NCI-H1436 (cell line): ENCODE measurements around the gene MITF.
"Not testable (repeated sequence)": the region's sequence is repeated elsewhere in the genome, so short reads cannot be mapped to it uniquely, and the experiment has no call there.

Source experiments
- DNase-seq: peaks from one replicate; lab custom pipeline; 2025; lab: John Stamatoyannopoulos, UW

Gene MITF

DNA sequence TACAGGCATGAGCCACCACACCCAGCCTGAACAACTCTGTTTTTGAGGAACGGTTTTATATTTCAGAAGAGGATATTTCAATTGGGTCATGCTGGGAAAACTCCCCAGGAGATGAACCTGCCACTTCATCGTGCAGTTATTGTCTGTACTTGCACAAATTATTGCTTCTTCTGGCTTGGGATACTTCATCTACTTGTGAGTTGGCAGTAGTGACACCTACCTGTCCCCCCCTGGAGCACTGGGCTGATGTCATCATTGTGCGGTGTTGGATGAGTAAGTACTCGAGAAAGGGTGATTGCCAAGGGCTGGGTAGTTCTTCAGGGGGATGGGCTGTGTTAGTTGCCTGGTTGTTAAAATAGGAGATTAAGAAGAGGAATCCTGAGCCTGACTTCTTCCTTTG lies 175.1 kb downstream of the MITF start:
- no peak for DNase-seq

DNA sequence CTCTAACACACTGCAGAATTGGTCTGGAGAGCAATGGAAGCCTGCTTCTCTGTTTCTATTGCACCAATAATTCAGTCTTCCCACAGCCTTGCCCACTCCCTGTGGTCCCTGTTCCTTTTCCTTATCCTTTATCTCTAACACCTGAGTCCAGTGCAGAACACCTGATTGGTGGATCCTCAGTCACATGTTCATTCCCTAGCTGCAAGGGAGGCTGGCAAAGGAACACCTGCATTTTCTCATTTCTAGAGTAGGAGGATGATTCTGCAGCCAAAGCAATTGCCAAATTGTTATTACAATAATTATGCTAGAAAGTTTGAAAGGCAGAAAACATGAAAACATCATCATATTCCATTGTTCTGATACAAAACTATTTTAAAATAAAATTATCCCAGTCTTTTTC lies 176.5 kb downstream of the MITF start:
- no peak for DNase-seq

DNA sequence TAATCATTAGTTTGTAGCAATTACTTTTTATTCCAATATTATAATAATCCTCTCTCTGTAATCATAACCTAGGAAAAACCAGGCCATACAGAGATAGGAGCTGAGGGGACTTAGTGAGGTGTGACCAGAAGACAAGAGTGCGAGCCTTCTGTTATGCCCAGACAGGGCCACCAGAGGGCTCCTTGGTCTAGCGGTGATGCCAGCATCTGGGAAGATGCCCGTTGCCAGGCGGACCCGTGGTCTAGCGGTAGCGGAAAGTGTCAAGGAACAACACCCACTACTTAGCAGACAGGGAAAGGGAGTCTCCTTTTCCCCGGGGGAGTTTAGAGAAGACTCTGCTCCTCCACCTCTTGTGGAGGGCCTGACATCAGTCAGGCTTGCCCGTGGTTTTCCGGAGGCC lies 180.7 kb downstream of the MITF start:
- DNase-seq = not testable (repeated sequence)

DNA sequence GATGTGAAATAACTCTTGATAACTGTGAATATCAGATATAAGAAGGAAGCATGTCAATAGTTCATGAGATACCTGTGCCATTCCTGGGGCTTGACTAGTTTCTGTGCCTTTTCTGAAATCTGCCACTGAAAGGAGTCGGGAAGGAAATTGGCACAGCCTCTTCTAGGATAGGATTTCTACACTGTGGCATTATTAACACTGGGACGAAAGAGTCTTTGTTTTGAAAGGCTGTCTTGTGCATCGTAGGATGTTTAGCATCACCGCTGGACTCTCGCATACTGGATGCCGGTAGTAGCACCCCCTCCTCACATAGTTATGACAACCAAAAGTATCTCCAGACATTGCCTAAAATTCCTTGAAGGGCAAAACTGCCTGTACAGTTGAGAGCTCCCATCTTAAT lies 182.4 kb downstream of the MITF start:
- DNase-seq = no peak

DNA sequence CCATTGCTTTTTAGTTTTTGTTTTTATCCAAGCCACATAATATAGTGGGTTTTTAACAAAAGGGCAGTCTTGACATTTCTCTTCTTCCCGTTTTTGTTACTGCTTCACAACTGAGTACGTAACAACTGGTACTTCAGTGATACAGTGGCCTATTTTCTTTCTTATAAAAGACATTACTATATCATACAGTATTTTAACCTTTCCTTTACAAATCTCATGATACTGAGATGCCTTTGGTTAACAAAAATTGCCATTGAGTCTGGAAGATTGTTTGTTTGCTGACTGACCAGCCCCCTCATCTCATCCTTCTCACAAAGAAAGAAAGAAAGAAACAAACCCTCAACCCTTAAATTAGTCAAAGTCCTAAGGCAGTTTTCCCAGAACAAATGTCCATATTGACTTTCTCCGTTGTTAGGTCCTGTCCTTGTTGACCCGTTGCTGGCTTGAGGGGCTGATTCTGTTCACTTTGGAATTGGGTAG lies 183.3 kb downstream of the MITF start:
- DNase-seq = no peak

DNA sequence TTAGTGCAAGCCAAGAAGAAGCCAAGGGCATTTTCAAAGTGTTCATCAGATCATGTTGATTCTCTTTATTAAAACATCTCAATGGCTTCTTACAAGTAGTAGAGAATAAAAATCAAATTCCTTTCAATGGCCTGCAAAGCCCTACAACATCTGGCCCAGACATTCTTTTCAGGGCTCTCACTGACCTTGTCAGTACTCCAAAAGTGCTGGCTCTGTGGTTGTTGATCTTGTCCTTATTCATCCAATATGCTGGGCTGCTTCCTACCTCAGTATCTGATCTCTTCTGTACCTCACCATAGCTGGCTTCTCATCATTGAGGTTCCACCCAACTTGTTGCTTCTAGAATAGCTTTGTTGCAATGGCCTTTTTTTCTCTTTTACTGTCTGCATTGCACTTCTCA lies 186.2 kb downstream of the MITF start:
- no peak for DNase-seq

DNA sequence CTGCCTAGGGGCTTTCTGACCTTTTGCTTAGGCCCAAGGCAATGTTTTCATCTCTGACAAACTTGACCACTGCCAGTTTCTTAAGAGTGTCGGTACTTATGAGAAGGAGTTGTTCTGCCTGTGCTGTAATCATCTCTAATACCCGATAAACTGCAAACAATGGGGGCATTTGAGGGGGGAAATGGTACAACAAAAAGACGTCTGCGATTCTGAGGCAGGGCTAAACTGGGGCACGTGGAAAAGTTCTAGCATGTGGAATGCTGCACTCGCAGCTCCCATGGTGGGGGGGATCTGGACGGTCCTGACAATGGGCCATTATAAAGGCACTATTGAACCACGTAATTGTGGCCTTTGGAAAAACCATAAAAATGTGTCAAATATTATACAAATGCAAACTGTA lies 187.1 kb downstream of the MITF start:
- no peak for DNase-seq

DNA sequence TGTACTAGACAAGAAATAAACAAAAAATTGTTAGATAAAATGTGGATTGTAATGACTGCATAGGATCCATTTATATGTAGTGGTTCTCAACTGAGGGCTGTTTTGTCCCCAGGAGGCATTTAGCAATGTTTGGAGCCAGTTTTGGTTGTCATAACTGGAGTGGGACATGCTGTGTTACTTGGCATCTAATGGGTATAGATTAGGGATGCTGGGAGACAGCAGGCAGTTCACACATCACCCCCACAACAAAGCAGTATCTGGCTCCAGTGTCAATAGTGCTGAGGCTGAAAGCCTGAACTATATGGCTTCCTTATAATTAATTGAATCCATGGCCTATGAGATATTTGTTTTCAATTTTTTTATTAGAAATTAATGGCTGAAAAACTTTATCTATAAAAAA lies 188.3 kb downstream of the MITF start:
- no peak for DNase-seq

DNA sequence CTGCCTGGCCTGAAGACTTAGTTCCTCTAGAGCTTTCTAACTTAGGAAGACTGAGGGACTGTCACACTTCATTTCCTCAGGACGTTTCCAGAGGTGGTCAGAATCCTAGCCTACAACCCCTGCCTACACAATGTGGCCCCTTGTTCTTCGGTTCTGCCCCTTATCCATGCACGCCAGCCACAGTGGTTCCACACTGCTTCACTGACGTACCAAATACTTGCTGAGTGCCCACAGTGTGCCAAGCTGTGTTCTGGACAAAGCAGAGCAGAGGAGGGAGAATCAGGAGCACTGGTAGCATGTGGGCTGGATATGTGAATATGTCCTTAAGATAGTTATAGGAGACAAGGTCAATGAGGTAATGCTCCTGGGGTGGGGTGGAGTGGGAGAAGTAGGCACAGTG lies 189.8 kb downstream of the MITF start:
- DNase-seq = no peak

DNA sequence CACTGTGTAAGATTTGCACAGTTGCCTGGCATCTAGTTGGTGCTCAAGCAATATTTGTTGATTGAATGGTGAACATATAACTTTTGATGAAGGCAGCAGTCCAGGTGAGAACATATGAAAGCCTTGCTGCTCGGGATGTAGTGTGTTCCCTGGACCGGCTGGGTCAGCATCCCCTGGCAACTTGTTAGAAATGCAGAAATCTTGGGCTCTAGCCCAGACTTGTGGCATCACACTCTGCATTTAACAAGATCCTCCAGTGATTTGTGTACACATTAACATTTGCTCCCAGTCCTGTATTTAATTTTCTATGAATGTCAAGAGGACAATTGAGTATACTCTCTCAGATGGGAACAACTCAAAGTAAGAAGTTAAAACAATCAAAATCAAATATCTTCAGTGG lies 191.3 kb downstream of the MITF start:
- DNase-seq = no peak

DNA sequence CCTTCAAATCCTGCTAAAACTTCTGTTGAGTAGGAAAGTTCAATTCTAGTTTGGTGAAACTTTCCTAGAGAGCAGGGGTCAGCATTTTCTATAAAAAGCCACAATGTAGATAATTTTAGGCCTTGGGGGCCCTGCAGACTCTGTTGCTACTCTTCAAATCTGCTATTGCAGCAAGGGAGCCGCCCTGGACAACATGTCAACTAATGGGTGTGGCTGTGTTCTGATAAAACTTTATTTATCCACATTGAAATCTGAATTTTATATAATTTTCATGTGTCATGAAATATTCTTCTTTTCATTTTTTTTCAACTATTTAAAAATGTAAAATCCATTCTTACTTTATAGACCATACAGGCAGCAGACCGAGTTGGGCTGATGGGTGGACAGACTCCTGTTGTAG lies 192.8 kb downstream of the MITF start:
- no peak for DNase-seq

DNA sequence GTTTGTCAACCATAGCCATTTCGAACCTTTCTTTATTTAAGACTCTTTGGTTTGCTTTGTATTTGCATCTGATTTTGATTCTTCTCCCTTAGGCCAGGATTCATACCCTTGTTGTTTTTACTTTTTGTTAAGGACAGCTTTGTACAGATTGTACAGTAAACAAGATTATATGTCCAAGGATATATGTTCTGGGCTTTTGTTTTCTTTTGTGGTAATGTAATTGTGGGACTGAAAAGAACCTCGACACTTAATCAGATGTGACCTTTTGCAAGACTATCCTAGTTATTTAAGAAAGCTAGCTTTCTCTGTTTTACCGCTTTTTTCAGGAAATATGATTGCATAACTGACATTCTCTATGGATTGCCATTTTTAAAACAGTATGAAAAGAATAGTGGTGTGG lies 193.2 kb downstream of the MITF start:
- DNase-seq = no peak

DNA sequence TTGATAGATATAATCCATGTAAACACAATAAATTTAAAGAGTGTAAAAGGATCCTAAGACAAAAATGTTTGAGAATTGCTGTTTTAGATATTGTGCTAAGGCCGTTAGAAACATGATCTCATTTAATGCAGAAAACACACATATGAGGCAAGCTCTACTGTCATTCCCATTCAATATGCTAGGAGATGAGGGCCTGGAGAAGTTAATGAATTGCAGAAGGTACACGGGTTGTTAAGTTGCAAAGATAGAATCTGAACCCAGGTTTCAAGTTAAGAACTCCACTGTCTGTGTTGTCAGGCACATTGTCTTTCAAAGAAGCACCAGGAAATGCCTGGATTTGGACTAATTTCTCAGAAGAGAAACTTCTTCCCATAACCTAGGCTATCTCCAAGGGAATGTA lies 195.1 kb downstream of the MITF start:
- no peak for DNase-seq

DNA sequence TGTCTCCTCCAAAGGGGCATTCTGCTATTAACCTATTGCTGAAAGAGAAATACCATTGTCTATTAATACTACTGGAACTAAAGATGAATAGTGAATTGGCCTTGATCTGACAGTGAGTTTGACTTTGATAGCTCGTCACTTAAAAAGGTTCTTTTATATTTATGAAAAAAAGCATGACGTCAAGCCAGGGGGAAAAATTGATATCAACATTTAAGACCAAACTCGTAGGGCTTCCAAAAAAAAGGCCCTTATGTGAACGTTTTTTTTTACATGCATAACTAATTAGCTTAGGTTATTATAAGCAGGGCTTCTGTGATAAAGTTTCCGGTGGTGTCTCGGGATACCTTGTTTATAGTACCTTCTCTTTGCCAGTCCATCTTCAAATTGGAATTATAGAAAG lies 197.0 kb downstream of the MITF start:
- DNase-seq = no peak

DNA sequence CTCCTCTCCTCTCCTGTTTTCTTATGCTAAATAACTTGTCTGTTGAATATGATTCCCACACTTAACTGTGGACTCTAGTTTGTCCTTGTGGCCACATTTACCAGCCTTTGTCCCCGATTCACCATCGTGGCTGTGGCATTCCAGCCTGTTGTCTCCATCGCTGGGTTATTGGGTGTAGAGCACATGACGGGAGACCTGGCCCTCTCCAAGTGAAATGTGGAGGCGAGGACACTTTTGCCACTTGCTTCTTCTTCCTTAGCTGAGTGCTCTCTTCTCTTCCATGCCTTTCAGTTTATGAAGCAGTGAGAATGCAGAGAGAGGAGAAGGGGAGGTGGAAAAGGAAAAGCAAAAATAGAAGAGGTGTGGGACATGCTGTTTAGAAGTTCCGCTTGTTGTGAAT lies 198.8 kb downstream of the MITF start:
- DNase-seq = no peak

DNA sequence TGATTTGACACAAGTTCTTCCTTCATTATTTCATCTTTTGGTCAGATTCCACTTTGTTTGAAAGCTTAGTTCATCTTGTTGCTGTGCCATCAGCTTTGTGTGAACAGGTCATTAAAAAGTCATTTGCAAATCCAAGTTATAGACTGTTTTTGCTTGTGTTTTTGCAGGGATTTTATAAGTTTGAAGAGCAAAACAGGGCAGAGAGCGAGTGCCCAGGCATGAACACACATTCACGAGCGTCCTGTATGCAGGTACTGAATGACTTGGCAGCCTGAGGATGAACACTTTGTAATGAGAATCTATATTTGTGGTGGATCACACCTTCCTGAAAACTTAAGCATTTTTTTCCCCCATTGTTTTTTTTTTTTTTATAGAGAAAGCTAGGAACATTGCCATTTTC lies 199.7 kb downstream of the MITF start:
- DNase-seq = no peak

DNA sequence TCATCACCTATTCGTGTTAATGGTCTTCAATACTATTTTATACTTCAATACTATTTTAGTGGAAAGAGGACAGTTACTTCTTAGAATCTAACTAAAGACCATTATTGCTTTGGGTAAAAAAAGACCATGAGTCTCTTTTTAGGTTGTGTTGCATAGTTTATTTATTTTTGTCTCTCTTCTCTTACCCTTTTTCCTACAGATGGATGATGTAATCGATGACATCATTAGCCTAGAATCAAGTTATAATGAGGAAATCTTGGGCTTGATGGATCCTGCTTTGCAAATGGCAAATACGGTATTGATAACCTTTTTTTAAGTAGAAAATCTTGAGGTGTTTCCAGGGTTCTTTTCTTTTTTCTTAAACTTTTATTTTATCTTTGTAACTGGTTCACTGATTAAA lies 201.8 kb downstream of the MITF start:
- no peak for DNase-seq

DNA sequence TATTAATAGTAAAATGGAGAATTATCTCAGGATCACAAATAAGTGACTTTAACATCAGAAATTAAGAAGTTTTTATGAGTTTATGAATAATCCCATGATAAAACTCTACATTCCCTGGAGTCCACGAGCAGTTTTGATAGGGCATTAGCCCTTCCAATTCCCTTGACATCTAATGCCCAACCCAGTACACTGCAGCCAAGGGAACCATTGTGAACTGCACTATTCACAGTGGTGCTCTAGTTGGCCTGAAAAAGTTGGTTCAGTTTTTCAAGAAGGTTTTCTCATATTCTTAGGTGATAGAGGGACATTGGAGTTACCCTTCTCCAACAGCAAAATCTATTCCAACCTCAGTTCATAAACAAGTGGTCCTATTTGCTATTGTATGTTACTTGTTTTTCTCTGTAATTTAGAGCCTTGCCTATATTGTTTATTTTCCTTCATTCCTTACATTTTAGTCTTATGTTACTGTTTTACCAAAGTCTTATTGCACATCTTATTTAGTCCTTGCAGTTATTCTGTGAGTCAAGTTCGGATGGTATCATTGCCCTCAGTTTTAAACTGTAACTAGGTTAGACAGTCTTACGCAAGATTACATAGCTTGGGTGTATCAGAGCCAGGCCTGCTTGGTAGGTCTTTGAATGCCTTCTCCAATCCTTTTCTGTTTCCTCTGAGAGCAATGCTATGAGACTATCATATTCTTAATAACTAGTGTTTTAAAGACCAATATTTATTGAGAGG lies 202.3 kb downstream of the MITF start:
- no peak for DNase-seq

DNA sequence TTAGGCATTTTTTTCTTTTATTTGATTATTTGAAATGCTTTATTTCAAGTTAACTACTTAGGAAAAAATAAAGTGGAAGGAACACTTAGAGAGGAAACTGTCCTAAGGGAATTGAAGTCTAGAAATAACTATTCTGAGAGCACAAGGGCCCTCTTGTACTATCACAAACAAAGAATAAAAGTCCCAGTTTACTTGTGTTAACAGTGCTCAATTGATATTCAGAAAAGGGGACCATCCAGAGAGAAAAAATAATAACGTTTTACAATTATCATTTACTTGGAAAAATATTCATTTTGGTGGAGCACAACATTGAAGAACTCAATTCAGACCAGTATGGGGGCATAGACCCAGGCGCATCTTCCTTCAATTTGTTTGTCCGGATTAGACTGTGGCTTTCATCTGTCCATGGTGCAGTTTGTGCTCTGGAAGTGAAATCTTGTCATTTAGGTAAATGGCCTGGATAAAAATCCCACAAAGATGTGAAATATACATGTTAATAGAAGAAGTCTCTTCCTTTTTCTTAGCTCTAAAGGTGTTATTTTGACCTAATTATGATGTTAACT lies 205.7 kb downstream of the MITF start:
- DNase-seq = no peak

DNA sequence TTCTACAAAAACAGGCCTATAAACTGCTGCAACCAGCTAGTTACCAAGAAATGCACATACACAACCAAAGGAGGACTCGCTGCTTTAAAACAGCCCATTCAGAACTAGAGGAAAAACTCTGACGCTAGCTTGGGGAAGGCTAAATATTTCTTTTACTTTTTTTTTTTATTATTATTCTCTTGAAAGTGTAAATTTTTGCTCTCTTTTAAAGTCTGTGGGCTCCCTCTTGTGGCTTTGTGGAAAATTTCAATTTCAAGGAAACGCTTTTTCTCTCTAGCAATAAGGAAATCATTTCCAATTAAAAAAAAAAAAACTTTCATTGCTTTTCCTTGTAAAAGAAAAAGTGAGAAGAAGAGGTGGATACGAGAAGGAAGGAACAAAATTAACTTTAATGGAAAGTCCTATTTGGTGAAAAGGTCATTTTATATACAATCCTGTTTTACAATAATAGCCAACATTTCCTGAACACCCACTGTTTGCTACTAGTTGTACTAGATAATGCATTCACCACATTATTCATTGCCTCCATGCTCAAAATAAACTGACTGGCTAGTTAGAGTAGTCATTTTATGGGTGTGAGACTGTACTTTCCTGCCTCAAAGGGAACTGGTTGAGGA lies 209.1 kb downstream of the MITF start:
- no peak for DNase-seq

DNA sequence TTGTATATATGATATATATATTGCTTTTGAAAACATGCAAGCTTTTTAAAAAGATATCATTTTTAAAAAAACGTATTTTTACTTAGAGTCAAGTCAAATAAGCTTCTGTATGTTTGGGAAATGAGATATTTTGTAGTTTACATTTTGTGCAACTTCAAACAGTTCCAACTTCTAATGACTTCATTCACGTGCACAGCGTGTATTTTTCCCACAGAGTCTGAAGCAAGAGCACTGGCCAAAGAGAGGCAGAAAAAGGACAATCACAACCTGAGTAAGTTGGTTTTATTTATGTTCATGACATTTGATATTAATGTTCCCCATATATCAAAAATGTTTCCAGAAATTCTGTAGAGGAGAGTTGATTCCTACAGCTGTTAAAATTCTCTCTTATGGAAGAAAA lies 212.4 kb downstream of the MITF start:
- no peak for DNase-seq

DNA sequence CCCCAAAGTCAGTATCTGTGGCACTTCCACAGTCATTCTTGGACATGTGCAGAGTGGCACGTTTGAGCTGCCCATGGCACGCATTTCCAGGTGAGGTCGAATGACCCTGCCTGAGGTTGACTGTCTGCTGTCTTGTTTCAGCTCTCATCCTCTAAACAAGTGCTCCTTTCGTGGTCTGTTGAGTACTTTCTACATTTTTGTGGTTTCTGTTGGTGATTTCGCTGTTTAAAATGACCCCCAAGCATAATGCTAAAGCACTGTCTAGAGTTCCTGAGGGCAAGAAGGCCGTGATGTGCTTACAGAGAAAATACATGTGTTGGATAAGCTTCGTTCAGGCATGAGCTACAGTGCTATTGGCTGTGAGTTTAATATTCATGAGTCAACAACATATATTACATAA lies 220.3 kb downstream of the MITF start:
- no peak for DNase-seq

DNA sequence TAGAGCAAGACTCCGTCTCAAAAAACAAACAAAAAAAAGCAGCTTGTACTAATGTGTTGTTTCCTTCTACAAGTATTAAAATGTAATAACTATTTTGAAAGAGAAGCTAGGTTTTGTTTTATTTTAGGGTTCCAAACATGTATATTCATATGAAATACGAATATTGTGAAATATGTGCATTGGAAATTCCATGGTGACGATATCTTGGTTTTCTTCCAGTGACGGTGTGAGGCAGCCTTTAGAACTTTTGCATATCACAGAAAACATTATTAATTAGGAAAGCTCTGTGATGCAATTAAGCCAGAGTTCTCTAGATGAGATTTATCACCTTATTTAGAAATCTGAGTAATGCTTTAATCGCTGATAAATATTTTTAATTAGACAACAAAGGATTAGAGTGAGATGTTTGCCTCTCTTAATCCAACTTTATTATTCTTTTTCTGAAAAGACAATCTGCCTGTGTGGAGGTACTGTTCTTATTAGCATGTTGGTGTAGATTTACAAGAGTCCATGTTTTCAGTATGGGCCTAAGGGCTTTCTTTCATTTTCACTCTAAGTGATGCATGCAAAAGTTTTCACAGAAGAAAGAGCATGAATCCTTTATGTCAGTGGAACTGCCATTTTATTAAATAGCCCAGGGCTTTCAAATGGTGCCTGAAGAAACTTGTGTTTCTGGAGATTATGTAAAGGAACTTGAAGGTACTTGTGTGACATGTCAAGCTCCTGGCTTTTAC lies 222.6 kb downstream of the MITF start:
- no peak for DNase-seq
